ENCODE results near the gene ARID2.

DNA sequence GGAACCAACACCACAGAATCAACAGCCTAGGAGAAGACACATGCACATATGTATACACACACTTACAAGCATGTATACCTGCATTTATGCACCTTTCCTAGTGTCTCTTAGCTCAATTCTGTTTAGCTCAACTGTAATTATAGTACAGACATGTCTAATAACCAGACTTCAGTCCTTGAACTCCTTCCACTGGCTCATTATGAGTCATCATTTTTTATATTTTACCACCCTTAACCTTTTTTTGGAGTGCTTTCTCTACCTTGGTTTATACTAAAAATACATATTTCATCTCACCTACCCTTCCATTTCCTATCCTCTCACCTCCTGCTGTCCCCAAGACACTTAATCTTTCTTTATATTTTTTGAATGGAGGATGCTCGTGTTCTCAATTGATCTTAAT lies 110.4 kb downstream of the ARID2 start:
- TF ChIP-seq CTCF (conservative IDR thresholded peaks at IDR 0.05; ENCODE audit: low read depth in 2 of 2): no peak
- no peak for TF ChIP-seq EZH2phosphoT487 (IDR thresholded peaks at IDR 0.05; ENCODE audit: unreplicated experiment)
- no peak for TF ChIP-seq CREB1 (CRISPR knock-in tag; IDR thresholded peaks at IDR 0.05; ENCODE audit: low read depth)
- no peak for TF ChIP-seq NANOG (IDR thresholded peaks at IDR 0.05; ENCODE audit: borderline replicate concordance)
- TF ChIP-seq POLR2AphosphoS5 (IDR thresholded peaks at IDR 0.05; ENCODE audit: low read depth): no peak
- no peak for TF ChIP-seq EZH2 (IDR thresholded peaks at IDR 0.05; ENCODE audit: low read depth, unreplicated experiment)
